ENCODE measurements around the gene MTF2.
"Not testable (repeated sequence)": the region's sequence is repeated elsewhere in the genome, so short reads cannot be mapped to it uniquely, and the experiment has no call there.

MTF2 gene

GRCh38 chr1:93143136-93143535, 64.1 kb downstream of the MTF2 start:
- H3K4me3 ChIP-seq (ENCODE audit: low read depth in 1 of 2, low read length in 2 of 2) = no peak overlapping the region
- no peaks in the 10 kb centered on the region for H3K27me3 ChIP-seq (ENCODE audit: low read depth, low read length)
- H3K36me3 ChIP-seq (ENCODE audit: control insufficient read depth in 1 of 2, insufficient read depth in 2 of 2, low read length in 2 of 2) = peaks cover 8 to 12% of the 10 kb centered on the region in 2 donors
- H3K4me1 ChIP-seq (ENCODE audit: control insufficient read depth in 1 of 2, insufficient read depth in 2 of 2, low read length in 2 of 2) = peaks cover 0 to 2% of the 10 kb centered on the region in 2 donors
- H3K9me3 ChIP-seq (ENCODE audit: control insufficient read depth in 1 of 2, low read length in 2 of 2) = no peaks in the 10 kb centered on the region
- H3K27ac ChIP-seq (ENCODE audit: low read length) = no peak overlapping the region

DNA sequence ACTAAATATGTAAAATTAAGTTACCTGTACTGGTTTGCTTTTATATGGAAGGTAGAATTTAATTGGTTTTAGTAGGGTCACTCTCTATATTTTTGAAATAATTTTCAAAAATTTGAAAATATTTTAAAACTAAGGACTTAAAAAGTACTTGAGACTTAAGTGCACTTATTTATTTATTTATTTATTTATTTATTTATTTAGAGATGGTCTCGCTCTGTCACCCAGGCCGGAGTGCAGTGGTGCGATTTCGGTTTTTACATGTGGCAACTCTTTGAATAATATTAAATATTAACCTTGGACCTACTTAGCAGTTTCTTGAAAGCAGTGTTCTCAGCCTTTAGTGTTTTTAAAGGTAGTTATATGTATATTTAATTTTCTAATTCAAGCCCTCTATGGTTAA, 64.7 kb downstream of the MTF2 start:
- Histone ChIP-seq H3K4me3 (ENCODE audit: low read depth in 1 of 2, low read length in 2 of 2) (no peak overlapping the region), H3K4me1 (ENCODE audit: control insufficient read depth in 1 of 2, insufficient read depth in 2 of 2, low read length in 2 of 2) (peaks cover 0 to 5% of the 10 kb centered on the region in 2 donors), H3K36me3 (ENCODE audit: control insufficient read depth in 1 of 2, insufficient read depth in 2 of 2, low read length in 2 of 2) (peaks cover 10 to 16% of the 10 kb centered on the region in 2 donors), H3K27ac (ENCODE audit: low read length) (no peak overlapping the region), H3K9me3 (ENCODE audit: control insufficient read depth in 1 of 2, low read length in 2 of 2) (no peaks in the 10 kb centered on the region), H3K27me3 (ENCODE audit: low read depth, low read length) (no peaks in the 10 kb centered on the region)

DNA sequence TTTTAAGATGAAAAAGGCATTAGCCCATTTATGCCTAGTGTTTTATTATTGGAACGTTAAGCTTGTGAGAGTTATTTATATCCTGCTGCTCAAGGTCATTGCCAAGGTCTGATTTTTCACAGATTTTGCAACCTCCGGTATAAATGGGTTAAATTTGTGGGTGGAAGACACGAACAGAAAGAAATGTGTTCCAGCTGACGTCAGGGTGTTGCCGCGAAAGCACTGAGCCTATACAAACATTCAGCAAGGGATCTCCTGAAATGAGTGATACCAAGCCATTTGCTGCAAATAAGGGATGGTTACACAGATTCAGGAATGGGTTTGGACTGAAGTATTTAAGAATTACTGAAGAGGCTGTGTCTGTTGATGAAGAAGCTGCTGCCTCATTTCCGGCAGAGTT, 68.9 kb downstream of the MTF2 start:
- Histone ChIP-seq H3K4me1 (ENCODE audit: control insufficient read depth in 1 of 2, insufficient read depth in 2 of 2, low read length in 2 of 2) (peaks cover 0 to 5% of the 10 kb centered on the region in 2 donors), H3K27me3 (ENCODE audit: low read depth, low read length) (no peaks in the 10 kb centered on the region), H3K9me3 (ENCODE audit: control insufficient read depth in 1 of 2, low read length in 2 of 2) (no peaks in the 10 kb centered on the region), H3K36me3 (ENCODE audit: control insufficient read depth in 1 of 2, insufficient read depth in 2 of 2, low read length in 2 of 2) (peaks cover 9 to 25% of the 10 kb centered on the region in 2 donors), H3K27ac (ENCODE audit: low read length) (no peak overlapping the region), H3K4me3 (ENCODE audit: low read depth in 1 of 2, low read length in 2 of 2) (no peak overlapping the region)

- Histone ChIP-seq H3K27me3 (ENCODE audit: low read depth, low read length) (no peaks in the 10 kb centered on the region), H3K9me3 (ENCODE audit: control insufficient read depth in 1 of 2, low read length in 2 of 2) (no peaks in the 10 kb centered on the region), H3K4me1 (ENCODE audit: control insufficient read depth in 1 of 2, insufficient read depth in 2 of 2, low read length in 2 of 2) (peaks cover 0 to 5% of the 10 kb centered on the region in 2 donors), H3K27ac (ENCODE audit: low read length) (no peak overlapping the region), H3K36me3 (ENCODE audit: control insufficient read depth in 1 of 2, insufficient read depth in 2 of 2, low read length in 2 of 2) (peaks cover 9 to 36% of the 10 kb centered on the region in 2 donors), H3K4me3 (ENCODE audit: low read depth in 1 of 2, low read length in 2 of 2) (no peak overlapping the region)
These were observed 71.6 kb downstream of the MTF2 start for GRCh38 chr1:93150729-93151128.

DNA sequence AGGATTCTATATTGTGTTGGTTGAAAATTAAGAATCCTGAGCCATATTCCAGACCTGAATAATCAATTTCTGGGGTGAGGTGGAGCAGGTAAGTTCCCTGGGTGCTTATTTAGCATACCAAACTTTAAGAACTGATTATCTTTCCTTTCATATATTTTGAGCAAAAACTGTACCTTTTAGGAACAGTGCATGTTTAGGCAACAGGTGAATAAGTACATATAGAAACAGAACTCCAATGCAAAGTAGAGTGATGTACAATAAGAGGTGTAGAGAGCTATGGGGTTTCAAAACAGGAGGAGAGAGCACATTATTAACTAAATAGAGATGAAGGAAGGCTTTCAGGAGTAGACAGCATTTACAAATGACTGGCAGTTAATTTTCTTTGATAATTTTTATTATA, 72.4 kb downstream of the MTF2 start:
- no peaks in the 10 kb centered on the region for H3K27me3 ChIP-seq (ENCODE audit: low read depth, low read length)
- no peak overlapping the region for H3K27ac ChIP-seq (ENCODE audit: low read length)
- no peaks in the 10 kb centered on the region for H3K9me3 ChIP-seq (ENCODE audit: control insufficient read depth in 1 of 2, low read length in 2 of 2)
- peaks cover 13 to 36% of the 10 kb centered on the region in 2 donors for H3K36me3 ChIP-seq (ENCODE audit: control insufficient read depth in 1 of 2, insufficient read depth in 2 of 2, low read length in 2 of 2)
- H3K4me1 ChIP-seq (ENCODE audit: control insufficient read depth in 1 of 2, insufficient read depth in 2 of 2, low read length in 2 of 2) = peaks cover 0 to 5% of the 10 kb centered on the region in 2 donors
- no peak overlapping the region for H3K4me3 ChIP-seq (ENCODE audit: low read depth in 1 of 2, low read length in 2 of 2)

GRCh38 chr1:93152835-93153234, 73.8 kb downstream of the MTF2 start:
- H3K4me3 ChIP-seq (ENCODE audit: low read depth in 1 of 2, low read length in 2 of 2) = no peak overlapping the region
- H3K9me3 ChIP-seq (ENCODE audit: control insufficient read depth in 1 of 2, low read length in 2 of 2) = no peaks in the 10 kb centered on the region
- peaks cover 12 to 42% of the 10 kb centered on the region in 2 donors for H3K36me3 ChIP-seq (ENCODE audit: control insufficient read depth in 1 of 2, insufficient read depth in 2 of 2, low read length in 2 of 2)
- H3K27ac ChIP-seq (ENCODE audit: low read length) = no peak overlapping the region
- H3K27me3 ChIP-seq (ENCODE audit: low read depth, low read length) = no peaks in the 10 kb centered on the region
- peaks cover 0 to 5% of the 10 kb centered on the region in 2 donors for H3K4me1 ChIP-seq (ENCODE audit: control insufficient read depth in 1 of 2, insufficient read depth in 2 of 2, low read length in 2 of 2)

DNA sequence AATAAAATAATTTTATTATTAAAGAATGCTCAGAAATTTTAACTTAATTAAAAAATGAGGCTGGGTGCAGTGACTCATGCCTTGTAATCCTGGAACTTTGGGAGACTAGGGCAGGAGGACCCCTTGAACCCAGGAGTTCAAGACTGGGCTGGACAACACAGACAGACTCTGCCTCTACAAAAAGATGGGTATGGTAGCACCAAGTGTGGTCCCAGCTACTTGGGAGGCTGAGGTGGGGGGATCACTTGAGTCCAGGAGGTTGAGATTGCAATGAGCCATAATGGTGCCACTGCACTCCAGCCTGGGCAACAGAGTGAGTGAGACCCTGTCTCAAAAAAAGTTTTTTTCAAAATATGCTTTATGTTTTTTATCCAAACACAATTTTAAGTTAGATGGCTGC, 75.8 kb downstream of the MTF2 start:
- H3K36me3 ChIP-seq (ENCODE audit: control insufficient read depth in 1 of 2, insufficient read depth in 2 of 2, low read length in 2 of 2) = peaks cover 17 to 39% of the 10 kb centered on the region in 2 donors
- H3K9me3 ChIP-seq (ENCODE audit: control insufficient read depth in 1 of 2, low read length in 2 of 2) = no peaks in the 10 kb centered on the region
- H3K4me1 ChIP-seq (ENCODE audit: control insufficient read depth in 1 of 2, insufficient read depth in 2 of 2, low read length in 2 of 2) = no peaks in the 10 kb centered on the region
- H3K27ac ChIP-seq (ENCODE audit: low read length) = no peak overlapping the region
- H3K4me3 ChIP-seq (ENCODE audit: low read depth in 1 of 2, low read length in 2 of 2) = no peak overlapping the region
- no peaks in the 10 kb centered on the region for H3K27me3 ChIP-seq (ENCODE audit: low read depth, low read length)

- Histone ChIP-seq H3K4me3 (ENCODE audit: low read depth in 1 of 2, low read length in 2 of 2) (no peak overlapping the region), H3K27ac (ENCODE audit: low read length) (no peak overlapping the region), H3K27me3 (ENCODE audit: low read depth, low read length) (no peaks in the 10 kb centered on the region), H3K36me3 (ENCODE audit: control insufficient read depth in 1 of 2, insufficient read depth in 2 of 2, low read length in 2 of 2) (peaks cover 17 to 41% of the 10 kb centered on the region in 2 donors), H3K4me1 (ENCODE audit: control insufficient read depth in 1 of 2, insufficient read depth in 2 of 2, low read length in 2 of 2) (no peaks in the 10 kb centered on the region), H3K9me3 (ENCODE audit: control insufficient read depth in 1 of 2, low read length in 2 of 2) (no peaks in the 10 kb centered on the region)
These were observed 76.3 kb downstream of the MTF2 start for GRCh38 chr1:93155335-93155734.

GRCh38 chr1:93159337-93159736, 80.3 kb downstream of the MTF2 start:
- Histone ChIP-seq H3K4me1 (ENCODE audit: control insufficient read depth in 1 of 2, insufficient read depth in 2 of 2, low read length in 2 of 2) (peaks cover 0 to 4% of the 10 kb centered on the region in 2 donors), H3K9me3 (ENCODE audit: control insufficient read depth in 1 of 2, low read length in 2 of 2) (no peaks in the 10 kb centered on the region), H3K27me3 (ENCODE audit: low read depth, low read length) (no peaks in the 10 kb centered on the region), H3K27ac (ENCODE audit: low read length) (no peak overlapping the region), H3K36me3 (ENCODE audit: control insufficient read depth in 1 of 2, insufficient read depth in 2 of 2, low read length in 2 of 2) (peaks cover 17 to 29% of the 10 kb centered on the region in 2 donors), H3K4me3 (ENCODE audit: low read depth in 1 of 2, low read length in 2 of 2) (no peak overlapping the region)

- not testable (repeated sequence) for H3K9me3 ChIP-seq (ENCODE audit: control insufficient read depth in 1 of 2, low read length in 2 of 2); H3K27ac ChIP-seq (ENCODE audit: low read length); H3K27me3 ChIP-seq (ENCODE audit: low read depth, low read length)
These were observed 84.2 kb downstream of the MTF2 start for GRCh38 chr1:93163314-93163713.

DNA sequence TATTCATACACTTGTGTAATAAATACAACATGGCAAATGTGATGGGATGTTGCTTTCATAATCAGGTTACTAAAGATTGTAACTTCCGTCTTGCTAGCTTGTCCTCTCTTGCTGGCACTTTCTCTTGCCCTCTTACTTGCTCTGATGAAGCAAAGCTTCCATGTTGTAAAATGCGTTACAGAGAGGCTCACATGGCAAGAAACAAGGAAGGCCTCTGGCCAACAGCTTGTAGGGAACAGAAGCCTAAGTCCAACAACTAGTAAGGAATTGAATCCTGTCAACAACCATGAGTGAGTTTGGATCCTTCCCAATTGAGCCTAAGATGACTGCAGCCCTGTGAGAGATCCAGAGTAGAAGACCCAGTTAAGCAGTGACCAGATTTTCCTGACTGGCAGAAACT, 85.7 kb downstream of the MTF2 start:
- no peak overlapping the region for H3K27ac ChIP-seq (ENCODE audit: low read length)
- no peak overlapping the region for H3K4me3 ChIP-seq (ENCODE audit: low read depth in 1 of 2, low read length in 2 of 2)
- no peaks in the 10 kb centered on the region for H3K27me3 ChIP-seq (ENCODE audit: low read depth, low read length)
- H3K9me3 ChIP-seq (ENCODE audit: control insufficient read depth in 1 of 2, low read length in 2 of 2) = no peaks in the 10 kb centered on the region
- H3K4me1 ChIP-seq (ENCODE audit: control insufficient read depth in 1 of 2, insufficient read depth in 2 of 2, low read length in 2 of 2) = peaks cover 0 to 4% of the 10 kb centered on the region in 2 donors
- H3K36me3 ChIP-seq (ENCODE audit: control insufficient read depth in 1 of 2, insufficient read depth in 2 of 2, low read length in 2 of 2) = peaks cover 0 to 2% of the 10 kb centered on the region in 2 donors

More at GRCh38 chr1:93163314-93163713, 84.2 kb downstream of the MTF2 start:
- H3K4me3 ChIP-seq (ENCODE audit: low read depth in 1 of 2, low read length in 2 of 2); H3K4me1 ChIP-seq (ENCODE audit: control insufficient read depth in 1 of 2, insufficient read depth in 2 of 2, low read length in 2 of 2): not testable (repeated sequence)
- H3K36me3 ChIP-seq (ENCODE audit: control insufficient read depth in 1 of 2, insufficient read depth in 2 of 2, low read length in 2 of 2) = peaks cover 7 to 12% of the 10 kb centered on the region in 2 donors

DNA sequence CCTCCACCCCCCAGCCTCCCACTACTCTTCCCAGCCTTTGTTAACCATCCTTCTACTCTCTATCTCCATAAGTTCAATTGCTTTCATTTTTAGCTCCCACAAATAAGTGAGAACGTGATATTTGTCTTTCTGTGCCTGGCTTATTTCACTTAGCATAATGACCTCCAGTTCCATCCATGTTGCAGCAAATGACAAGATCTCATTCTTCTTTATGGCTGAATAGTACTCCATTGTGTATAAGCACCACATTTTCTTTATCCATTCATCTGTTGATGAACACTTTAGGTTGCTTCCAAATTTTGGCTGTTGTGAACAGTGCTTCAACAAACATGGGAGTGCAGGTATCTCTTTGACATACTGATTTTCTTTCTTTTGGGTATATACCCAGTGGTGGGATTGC, 86.8 kb downstream of the MTF2 start:
- not testable (repeated sequence) for H3K27me3 ChIP-seq (ENCODE audit: low read depth, low read length); H3K9me3 ChIP-seq (ENCODE audit: control insufficient read depth in 1 of 2, low read length in 2 of 2); H3K36me3 ChIP-seq (ENCODE audit: control insufficient read depth in 1 of 2, insufficient read depth in 2 of 2, low read length in 2 of 2); H3K27ac ChIP-seq (ENCODE audit: low read length); H3K4me3 ChIP-seq (ENCODE audit: low read depth in 1 of 2, low read length in 2 of 2); H3K4me1 ChIP-seq (ENCODE audit: control insufficient read depth in 1 of 2, insufficient read depth in 2 of 2, low read length in 2 of 2)

Data from muscle layer of duodenum (tissue), 2 donors.